Measurements from ENCODE around the gene SCIN.
"Not testable (repeated sequence)": the region's sequence is repeated elsewhere in the genome, so short reads cannot be mapped to it uniquely, and the experiment has no call there.

GRCh38 chr7:12556139-12556792, 14.3 kb upstream of the SCIN start:
- not testable (repeated sequence) for TF ChIP-seq CTCF (conservative IDR thresholded peaks at IDR 0.05; ENCODE audit: low read length); EZH2phosphoT487 (IDR thresholded peaks at IDR 0.05; ENCODE audit: borderline replicate concordance, low read depth, low read length)
